H9 (cell line): ENCODE data around the gene LRMDA. TPM values are rescaled to one million over a fixed set of nuclear protein-coding genes. Genes with fewer than 3 reads are reported as not detected.

ENCODE experiments used
- DNase-seq: peaks from one replicate; pipeline ENCODE4 v3.0.0-alpha.2; 2017
- H2AFZ ChIP-seq: one replicate; pipeline ENCODE4 v1.6.1; 2013; ENCODE audit warnings: mild to moderate bottlenecking, low read length, control low read depth, moderate library complexity
- H2AK5ac ChIP-seq: 2 replicates; pipeline ENCODE4 v1.6.1; 2013; ENCODE audit warnings: low read length, control low read depth, mixed read lengths; ENCODE audit not compliant: insufficient read length
- H2BK120ac ChIP-seq: one replicate; pipeline ENCODE4 v1.6.1; 2013; ENCODE audit warnings: low read depth, mild to moderate bottlenecking, low read length, control low read depth, inconsistent platforms; ENCODE audit not compliant: poor library complexity, severe bottlenecking
- H2BK12ac ChIP-seq: 2 replicates; pipeline ENCODE4 v1.6.1; 2013; ENCODE audit warnings: low read length, control low read depth, mixed read lengths, low read depth; ENCODE audit not compliant: insufficient read length
- H2BK15ac ChIP-seq: 2 replicates; pipeline ENCODE4 v1.6.1; 2013; ENCODE audit warnings: low read depth, low read length, control low read depth
- H2BK20ac ChIP-seq: one replicate; pipeline ENCODE4 v1.6.1; 2013; ENCODE audit warnings: low read depth, mild to moderate bottlenecking, low read length, control low read depth, inconsistent platforms; ENCODE audit not compliant: poor library complexity, severe bottlenecking
- H2BK5ac ChIP-seq: 2 replicates; pipeline ENCODE4 v1.6.1; 2013; ENCODE audit warnings: low read length, control low read depth, mixed read lengths; ENCODE audit not compliant: insufficient read length
- H3K14ac ChIP-seq: 2 replicates; pipeline ENCODE4 v1.6.1; 2013; ENCODE audit warnings: low read length, control low read depth; ENCODE audit not compliant: insufficient read depth
- H3K18ac ChIP-seq: 2 replicates; pipeline ENCODE4 v1.6.1; 2013; ENCODE audit warnings: low read depth, mild to moderate bottlenecking, mixed read lengths, low read length, control low read depth; ENCODE audit not compliant: insufficient read length
- H3K23ac ChIP-seq: 2 replicates; pipeline ENCODE4 v1.6.1; 2013; ENCODE audit warnings: low read length, control low read depth, mixed read lengths, low read depth; ENCODE audit not compliant: insufficient read length
- H3K23me2 ChIP-seq: 2 replicates; pipeline ENCODE4 v1.6.1; 2013; ENCODE audit warnings: low read depth, mild to moderate bottlenecking, mixed read lengths, low read length, control low read depth; ENCODE audit not compliant: insufficient read length, poor library complexity, severe bottlenecking
- H3K27ac ChIP-seq: 2 replicates; pipeline ENCODE4 v1.5.1; 2013; ENCODE audit warnings: low read length, control low read depth, mixed read lengths, low read depth; ENCODE audit not compliant: insufficient read length
- H3K27me3 ChIP-seq: 2 replicates; pipeline ENCODE4 v1.6.1; 2013; ENCODE audit warnings: low read length, control low read depth, inconsistent platforms; ENCODE audit not compliant: insufficient read depth
- H3K4ac ChIP-seq: 2 replicates; pipeline ENCODE4 v1.6.1; 2013; ENCODE audit warnings: low read depth, mild to moderate bottlenecking, control low read depth, inconsistent platforms, low read length, moderate library complexity
- H3K4me1 ChIP-seq: 2 replicates; pipeline ENCODE4 v1.6.1; 2013; ENCODE audit warnings: low read length, control low read depth, inconsistent platforms; ENCODE audit not compliant: insufficient read depth
- H3K4me2 ChIP-seq: 2 replicates; pipeline ENCODE4 v1.6.1; 2013; ENCODE audit warnings: low read length, control low read depth, mixed read lengths; ENCODE audit not compliant: insufficient read length, insufficient read depth
- H3K56ac ChIP-seq: 2 replicates; pipeline ENCODE4 v1.6.1; 2013; ENCODE audit warnings: low read depth, mild to moderate bottlenecking, mixed read lengths, low read length, control low read depth; ENCODE audit not compliant: insufficient read length
- H3K79me1 ChIP-seq: 2 replicates; pipeline ENCODE4 v1.6.1; 2013; ENCODE audit warnings: low read depth, mild to moderate bottlenecking, moderate library complexity, low read length, control low read depth, inconsistent platforms; ENCODE audit not compliant: insufficient read depth, poor library complexity, severe bottlenecking
- H3K79me2 ChIP-seq: 2 replicates; pipeline ENCODE4 v1.6.1; 2013; ENCODE audit warnings: low read length, control low read depth, inconsistent platforms; ENCODE audit not compliant: insufficient read depth
- H3K9ac ChIP-seq: 2 replicates; pipeline ENCODE4 v1.6.1; 2013; ENCODE audit warnings: low read length, control low read depth, mixed read lengths; ENCODE audit not compliant: insufficient read length; ENCODE audit errors: extremely low read depth
- H3K9me3 ChIP-seq: one replicate; pipeline ENCODE4 v1.6.1; 2013; ENCODE audit warnings: low read depth, low read length, inconsistent platforms; ENCODE audit not compliant: control insufficient read depth
- H3T11ph ChIP-seq: one replicate; pipeline ENCODE4 v1.6.1; 2013; ENCODE audit warnings: mild to moderate bottlenecking, low read length, control low read depth, inconsistent platforms
- H4K20me1 ChIP-seq: one replicate; pipeline ENCODE4 v1.6.1; 2013; ENCODE audit not compliant: control insufficient read depth, insufficient read length, insufficient read depth
- H4K5ac ChIP-seq: 2 replicates; pipeline ENCODE4 v1.6.1; 2013; ENCODE audit warnings: low read depth, mild to moderate bottlenecking, mixed read lengths, low read length, control low read depth; ENCODE audit not compliant: insufficient read length
- H4K8ac ChIP-seq: replicated peaks from 2 replicates; pipeline ENCODE4 v1.6.1; 2013; ENCODE audit warnings: low read length, control low read depth, mixed read lengths, low read depth; ENCODE audit not compliant: insufficient read length
- H4K91ac ChIP-seq: 2 replicates; pipeline ENCODE4 v1.6.1; 2013; ENCODE audit warnings: low read depth, mild to moderate bottlenecking, moderate library complexity, mixed read lengths, low read length, control low read depth; ENCODE audit not compliant: insufficient read length
- H3K27ac Mint-ChIP-seq, 3 experiments: 2 replicates in 2 of 3; 3 replicates in 1 of 3; pipeline ENCODE4 v1.8.0; 2020 to 2021; ENCODE audit warnings: mixed read lengths in 3 of 3, mild to moderate bottlenecking in 1 of 3, moderate library complexity in 1 of 3
- H3K27me3 Mint-ChIP-seq: 2 replicates; pipeline ENCODE4 v1.8.0; 2021; ENCODE audit warnings: low read depth, mild to moderate bottlenecking, moderate library complexity, mixed read lengths
- H3K36me3 Mint-ChIP-seq, 3 experiments: 2 replicates in 2 of 3; 3 replicates in 1 of 3; pipeline ENCODE4 v1.8.0; 2020 to 2021; ENCODE audit warnings: low read depth in 3 of 3, mixed read lengths in 3 of 3; ENCODE audit not compliant: insufficient read depth in 1 of 3
- H3K4me1 Mint-ChIP-seq, 2 experiments: 2 replicates each; pipeline ENCODE4 v1.8.0; 2020; ENCODE audit warnings: mixed read lengths in 2 of 2
- H3K4me3 Mint-ChIP-seq, 2 experiments: 2 replicates in 1 of 2; 3 replicates in 1 of 2; pipeline ENCODE4 v1.8.0; 2020 to 2021; ENCODE audit warnings: mild to moderate bottlenecking in 2 of 2, mixed read lengths in 2 of 2, moderate library complexity in 1 of 2
- H3K9me3 Mint-ChIP-seq, 2 experiments: 2 replicates in 1 of 2; 3 replicates in 1 of 2; pipeline ENCODE4 v1.8.0; 2020; ENCODE audit warnings: mild to moderate bottlenecking in 2 of 2, mixed read lengths in 2 of 2, moderate library complexity in 1 of 2
- CTCF ChIP-seq: fragments of 200-600 bp; sonication (generic); conservative IDR thresholded peaks from 3 replicates; pipeline ENCODE4 v1.8.0; 2021; ENCODE audit warnings: antibody characterized with exemption, mild to moderate bottlenecking
- WGBS: extraction: QIAGEN DNeasy Blood & Tissue Kit; methylation state at CpG from one replicate; pipeline ENCODE4 v1.1.7; 2013; ENCODE audit warnings: missing lambda C conversion rate, low lambda C conversion rate, mixed read lengths; ENCODE audit not compliant: insufficient read length; ENCODE audit errors: extremely low coverage; 5-methylcytosine and 5-hydroxymethylcytosine counted together
- total RNA-seq: library from RNA; stranded (reverse); gene quantifications from 2 replicates; pipeline ENCODE4 v1.2.1, GENCODE V29; 2021

The LRMDA gene
- total RNA-seq, 1 experiment from 2014 or later = 1.8 TPM

- Histone ChIP-seq H3K9ac (no peak overlapping the region), H3K56ac (no peak overlapping the region), H3K27ac (no peak overlapping the region), H3K4me1 (no peaks in the 10 kb centered on the region), H2BK20ac (no peak overlapping the region), H2BK120ac (no peak overlapping the region), H3K9me3 (no peaks in the 10 kb centered on the region), H2BK5ac (no peak overlapping the region), H3K4ac (no peak overlapping the region), H4K20me1 (no peaks in the 10 kb centered on the region), H3K18ac (no peak overlapping the region), H3K79me2 (no peaks in the 10 kb centered on the region), H2BK15ac (no peak overlapping the region), H3K23ac (no peak overlapping the region), H4K5ac (no peak overlapping the region), H3K23me2 (no peaks in the 10 kb centered on the region), H2AK5ac (no peak overlapping the region), H2BK12ac (no peak overlapping the region), H3K79me1 (no peaks in the 10 kb centered on the region), H4K8ac (no peak overlapping the region), H3K4me2 (no peak overlapping the region), H2AFZ (no peak overlapping the region), H3K27me3 (no peaks in the 10 kb centered on the region), H4K91ac (no peak overlapping the region), H3T11ph (no peak overlapping the region), H3K14ac (no peak overlapping the region)
- no peaks in the 10 kb centered on the region; a peak in 1 of 7 replicates for H3K36me3 Mint-ChIP-seq
- H3K4me3 Mint-ChIP-seq = no peak overlapping the region
- no CpG with 5 or more reads among the region's 4 CpGs for WGBS
- DNase-seq = no peak
- TF ChIP-seq CTCF = no peak
- peaks cover 0 to 5% of the 10 kb centered on the region in 2 experiments; a peak in 2 of 5 replicates for H3K9me3 Mint-ChIP-seq
- no peaks in the 10 kb centered on the region for H3K27me3 Mint-ChIP-seq
- H3K4me1 Mint-ChIP-seq = no peaks in the 10 kb centered on the region
- no peak overlapping the region for H3K27ac Mint-ChIP-seq
These were observed 991.3 kb downstream of the LRMDA start for GRCh38 chr10:76422769-76423168.
